K562 (cell line): ENCODE results near the gene PTK6. TPM values are rescaled to one million over a fixed set of nuclear protein-coding genes. Genes with fewer than 3 reads are reported as not detected.

Experiments used
- HMG20A ChIP-seq: fragments of 450-650 bp; formaldehyde crosslinking; conservative IDR thresholded peaks from 2 replicates; pipeline ENCODE4 v1.4.0; 2020; ENCODE audit warnings: mild to moderate bottlenecking, mixed read lengths
- HMGN3 ChIP-seq: IDR thresholded peaks from 2 replicates; pipeline ENCODE4 v1.6.1; 2011; ENCODE audit warnings: borderline replicate concordance, low read depth, mild to moderate bottlenecking, mixed read lengths, low read length; ENCODE audit not compliant: insufficient read length; ENCODE audit errors: extremely low read depth
- NCOA6 ChIP-seq: fragments of 450-650 bp; IDR thresholded peaks from 2 replicates; pipeline ENCODE4 v1.6.1; 2017; ENCODE audit warnings: mild to moderate bottlenecking
- PHF8 ChIP-seq: fragments of 200-600 bp; sonication (generic); IDR thresholded peaks from 2 replicates; pipeline ENCODE4 v1.6.1; 2012; ENCODE audit warnings: mixed run types, mild to moderate bottlenecking, inconsistent platforms, low read length, moderate library complexity, borderline replicate concordance
- polyA plus RNA-seq, 8 experiments: library from polyadenylated mRNA; depleted of rRNA in 4 of 8; stranded (reverse) in 5 of 8; unstranded in 3 of 8; fragments of >200 nt; fragmentation: Nextera tagmentation in 2 of 8; fragmentation: Illumina TruSeq in 1 of 8; extraction: Ambion mirVana in 2 of 8; extraction: Trizol in 1 of 8; gene quantifications; 2 replicates each; pipeline versions ENCODE4 v1.2.1 to v1.2.3, GENCODE V29; 2011 to 2014; ENCODE audit warnings: inconsistent platforms in 1 of 8, missing spikeins in 1 of 8
- total RNA-seq, 7 experiments: library from RNA; depleted of rRNA in 6 of 7; stranded (reverse); fragments of >200 nt in 6 of 7; fragmentation: Illumina TruSeq in 2 of 7; extraction: Trizol in 2 of 7; gene quantifications; 2 replicates each; pipeline versions ENCODE4 v1.2.1 to v1.2.3, GENCODE V29; 2011 to 2021; ENCODE audit warnings: low replicate concordance in 1 of 7
- TF ChIP-seq, protein P1 (sequence below): sonication (generic); formaldehyde crosslinking; IDR thresholded peaks from 2 replicates; pipeline ENCODE4 v1.8.0; 2022; ENCODE audit warnings: mild to moderate bottlenecking, missing genetic modification reagents
- TF ChIP-seq, protein P2 (sequence below): fragments of 450-650 bp; IDR thresholded peaks from 2 replicates; pipeline ENCODE4 v1.6.1; 2018; ENCODE audit not compliant: partially characterized antibody
- TF ChIP-seq, protein P3 (sequence below), 2 experiments: fragments of 450-650 bp in 1 of 2; sonication (generic) in 1 of 2; formaldehyde crosslinking in 1 of 2; IDR thresholded peaks; 2 replicates each; pipeline versions ENCODE4 v1.7.1 to v1.9.0; 2016 to 2022; ENCODE audit warnings: inconsistent platforms in 1 of 2, mild to moderate bottlenecking in 1 of 2, missing genetic modification reagents in 1 of 2

Gene PTK6
- total and polyA plus RNA-seq, 9 of the 15 experiments (the other 6 are each of a cell fraction or from before 2014, with no cell fraction given), result 0.07 TPM; not detected in 8

DNA sequence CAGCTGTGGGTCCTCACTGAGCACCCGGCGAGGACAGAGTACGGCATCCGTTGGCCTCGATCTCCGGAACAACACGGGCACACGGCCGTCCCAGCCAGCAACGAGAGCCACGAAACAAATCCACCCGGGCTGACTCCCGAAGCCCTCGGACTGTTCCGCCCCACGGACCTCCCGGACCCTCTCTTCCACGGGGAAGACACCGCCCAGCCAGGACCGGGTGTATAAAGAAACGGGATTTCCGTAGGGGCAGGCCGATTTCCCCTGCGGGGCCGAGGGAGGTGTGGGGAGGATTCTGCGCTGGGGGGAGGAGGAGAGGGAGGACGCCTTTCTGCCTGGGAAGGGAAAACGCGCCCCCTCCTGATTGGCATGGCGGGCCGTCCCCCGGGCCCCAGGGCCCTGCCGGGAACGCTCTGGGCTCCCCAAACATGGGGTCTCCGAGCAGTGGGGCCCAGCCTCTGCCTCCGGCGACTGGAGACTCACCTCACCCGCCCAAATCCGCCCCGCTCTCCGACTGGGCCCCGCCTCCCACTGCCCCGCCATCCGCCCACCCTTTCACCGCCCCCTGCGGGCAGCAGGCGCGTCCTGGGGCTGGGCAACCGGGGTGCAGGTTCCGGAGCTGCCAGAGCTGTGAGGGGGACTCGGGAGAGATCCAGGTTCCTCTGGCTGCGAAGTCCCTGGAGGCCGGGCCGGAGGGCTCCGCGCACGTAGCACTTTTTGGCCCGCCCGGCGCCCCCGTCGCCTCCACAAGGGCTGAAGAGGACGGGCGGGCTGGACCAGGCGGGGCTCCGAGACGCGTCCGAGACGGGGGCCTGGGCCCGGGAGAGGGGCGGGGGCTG is 17.3 kb downstream of the PTK6 start (continued):
- TF ChIP-seq, protein P1, sequence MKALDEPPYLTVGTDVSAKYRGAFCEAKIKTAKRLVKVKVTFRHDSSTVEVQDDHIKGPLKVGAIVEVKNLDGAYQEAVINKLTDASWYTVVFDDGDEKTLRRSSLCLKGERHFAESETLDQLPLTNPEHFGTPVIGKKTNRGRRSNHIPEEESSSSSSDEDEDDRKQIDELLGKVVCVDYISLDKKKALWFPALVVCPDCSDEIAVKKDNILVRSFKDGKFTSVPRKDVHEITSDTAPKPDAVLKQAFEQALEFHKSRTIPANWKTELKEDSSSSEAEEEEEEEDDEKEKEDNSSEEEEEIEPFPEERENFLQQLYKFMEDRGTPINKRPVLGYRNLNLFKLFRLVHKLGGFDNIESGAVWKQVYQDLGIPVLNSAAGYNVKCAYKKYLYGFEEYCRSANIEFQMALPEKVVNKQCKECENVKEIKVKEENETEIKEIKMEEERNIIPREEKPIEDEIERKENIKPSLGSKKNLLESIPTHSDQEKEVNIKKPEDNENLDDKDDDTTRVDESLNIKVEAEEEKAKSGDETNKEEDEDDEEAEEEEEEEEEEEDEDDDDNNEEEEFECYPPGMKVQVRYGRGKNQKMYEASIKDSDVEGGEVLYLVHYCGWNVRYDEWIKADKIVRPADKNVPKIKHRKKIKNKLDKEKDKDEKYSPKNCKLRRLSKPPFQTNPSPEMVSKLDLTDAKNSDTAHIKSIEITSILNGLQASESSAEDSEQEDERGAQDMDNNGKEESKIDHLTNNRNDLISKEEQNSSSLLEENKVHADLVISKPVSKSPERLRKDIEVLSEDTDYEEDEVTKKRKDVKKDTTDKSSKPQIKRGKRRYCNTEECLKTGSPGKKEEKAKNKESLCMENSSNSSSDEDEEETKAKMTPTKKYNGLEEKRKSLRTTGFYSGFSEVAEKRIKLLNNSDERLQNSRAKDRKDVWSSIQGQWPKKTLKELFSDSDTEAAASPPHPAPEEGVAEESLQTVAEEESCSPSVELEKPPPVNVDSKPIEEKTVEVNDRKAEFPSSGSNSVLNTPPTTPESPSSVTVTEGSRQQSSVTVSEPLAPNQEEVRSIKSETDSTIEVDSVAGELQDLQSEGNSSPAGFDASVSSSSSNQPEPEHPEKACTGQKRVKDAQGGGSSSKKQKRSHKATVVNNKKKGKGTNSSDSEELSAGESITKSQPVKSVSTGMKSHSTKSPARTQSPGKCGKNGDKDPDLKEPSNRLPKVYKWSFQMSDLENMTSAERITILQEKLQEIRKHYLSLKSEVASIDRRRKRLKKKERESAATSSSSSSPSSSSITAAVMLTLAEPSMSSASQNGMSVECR (CRISPR knock-in tag), result peak; percentile 65; the same call in 1 of the 2 replicates
- peak; percentile 24 for TF ChIP-seq HMGN3
- peak; percentile 73; the same call in 1 of the 2 replicates for TF ChIP-seq NCOA6
- TF ChIP-seq, protein P2, sequence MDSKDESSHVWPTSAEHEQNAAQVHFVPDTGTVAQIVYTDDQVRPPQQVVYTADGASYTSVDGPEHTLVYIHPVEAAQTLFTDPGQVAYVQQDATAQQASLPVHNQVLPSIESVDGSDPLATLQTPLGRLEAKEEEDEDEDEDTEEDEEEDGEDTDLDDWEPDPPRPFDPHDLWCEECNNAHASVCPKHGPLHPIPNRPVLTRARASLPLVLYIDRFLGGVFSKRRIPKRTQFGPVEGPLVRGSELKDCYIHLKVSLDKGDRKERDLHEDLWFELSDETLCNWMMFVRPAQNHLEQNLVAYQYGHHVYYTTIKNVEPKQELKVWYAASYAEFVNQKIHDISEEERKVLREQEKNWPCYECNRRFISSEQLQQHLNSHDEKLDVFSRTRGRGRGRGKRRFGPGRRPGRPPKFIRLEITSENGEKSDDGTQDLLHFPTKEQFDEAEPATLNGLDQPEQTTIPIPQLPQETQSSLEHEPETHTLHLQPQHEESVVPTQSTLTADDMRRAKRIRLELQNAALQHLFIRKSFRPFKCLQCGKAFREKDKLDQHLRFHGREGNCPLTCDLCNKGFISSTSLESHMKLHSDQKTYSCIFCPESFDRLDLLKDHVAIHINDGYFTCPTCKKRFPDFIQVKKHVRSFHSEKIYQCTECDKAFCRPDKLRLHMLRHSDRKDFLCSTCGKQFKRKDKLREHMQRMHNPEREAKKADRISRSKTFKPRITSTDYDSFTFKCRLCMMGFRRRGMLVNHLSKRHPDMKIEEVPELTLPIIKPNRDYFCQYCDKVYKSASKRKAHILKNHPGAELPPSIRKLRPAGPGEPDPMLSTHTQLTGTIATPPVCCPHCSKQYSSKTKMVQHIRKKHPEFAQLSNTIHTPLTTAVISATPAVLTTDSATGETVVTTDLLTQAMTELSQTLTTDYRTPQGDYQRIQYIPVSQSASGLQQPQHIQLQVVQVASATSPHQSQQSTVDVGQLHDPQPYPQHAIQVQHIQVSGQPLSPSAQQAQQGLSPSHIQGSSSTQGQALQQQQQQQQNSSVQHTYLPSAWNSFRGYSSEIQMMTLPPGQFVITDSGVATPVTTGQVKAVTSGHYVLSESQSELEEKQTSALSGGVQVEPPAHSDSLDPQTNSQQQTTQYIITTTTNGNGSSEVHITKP, result peak; percentile 44
- TF ChIP-seq, protein P3, sequence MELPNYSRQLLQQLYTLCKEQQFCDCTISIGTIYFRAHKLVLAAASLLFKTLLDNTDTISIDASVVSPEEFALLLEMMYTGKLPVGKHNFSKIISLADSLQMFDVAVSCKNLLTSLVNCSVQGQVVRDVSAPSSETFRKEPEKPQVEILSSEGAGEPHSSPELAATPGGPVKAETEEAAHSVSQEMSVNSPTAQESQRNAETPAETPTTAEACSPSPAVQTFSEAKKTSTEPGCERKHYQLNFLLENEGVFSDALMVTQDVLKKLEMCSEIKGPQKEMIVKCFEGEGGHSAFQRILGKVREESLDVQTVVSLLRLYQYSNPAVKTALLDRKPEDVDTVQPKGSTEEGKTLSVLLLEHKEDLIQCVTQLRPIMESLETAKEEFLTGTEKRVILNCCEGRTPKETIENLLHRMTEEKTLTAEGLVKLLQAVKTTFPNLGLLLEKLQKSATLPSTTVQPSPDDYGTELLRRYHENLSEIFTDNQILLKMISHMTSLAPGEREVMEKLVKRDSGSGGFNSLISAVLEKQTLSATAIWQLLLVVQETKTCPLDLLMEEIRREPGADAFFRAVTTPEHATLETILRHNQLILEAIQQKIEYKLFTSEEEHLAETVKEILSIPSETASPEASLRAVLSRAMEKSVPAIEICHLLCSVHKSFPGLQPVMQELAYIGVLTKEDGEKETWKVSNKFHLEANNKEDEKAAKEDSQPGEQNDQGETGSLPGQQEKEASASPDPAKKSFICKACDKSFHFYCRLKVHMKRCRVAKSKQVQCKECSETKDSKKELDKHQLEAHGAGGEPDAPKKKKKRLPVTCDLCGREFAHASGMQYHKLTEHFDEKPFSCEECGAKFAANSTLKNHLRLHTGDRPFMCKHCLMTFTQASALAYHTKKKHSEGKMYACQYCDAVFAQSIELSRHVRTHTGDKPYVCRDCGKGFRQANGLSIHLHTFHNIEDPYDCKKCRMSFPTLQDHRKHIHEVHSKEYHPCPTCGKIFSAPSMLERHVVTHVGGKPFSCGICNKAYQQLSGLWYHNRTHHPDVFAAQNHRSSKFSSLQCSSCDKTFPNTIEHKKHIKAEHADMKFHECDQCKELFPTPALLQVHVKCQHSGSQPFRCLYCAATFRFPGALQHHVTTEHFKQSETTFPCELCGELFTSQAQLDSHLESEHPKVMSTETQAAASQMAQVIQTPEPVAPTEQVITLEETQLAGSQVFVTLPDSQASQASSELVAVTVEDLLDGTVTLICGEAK (IDR thresholded peaks at IDR 0.05), result peak; percentile 63; the same call in 1 of the 2 replicates
- TF ChIP-seq, protein P3 (CRISPR knock-in tag; IDR thresholded peaks at IDR 0.05), result no peak
- TF ChIP-seq PHF8, result 0 out of 2 replicates have a peak, but pooled peaks have one; percentile 65
- no peak for TF ChIP-seq HMG20A
